GM12878 (cell line): ENCODE data around the gene SEMA4D. TPM values are rescaled to one million over a fixed set of nuclear protein-coding genes. Genes with fewer than 3 reads are reported as not detected.

Experiments used
- ATF7 ChIP-seq: fragments of 450-650 bp; IDR thresholded peaks from 2 replicates; pipeline ENCODE4 v1.6.1; 2016; ENCODE audit warnings: low read depth, mild to moderate bottlenecking
- BMI1 ChIP-seq: fragments of 450-650 bp; IDR thresholded peaks from 2 replicates; pipeline ENCODE4 v1.6.1; 2016; ENCODE audit warnings: mild to moderate bottlenecking, moderate library complexity, borderline replicate concordance
- BRCA1 ChIP-seq: IDR thresholded peaks from 2 replicates; pipeline ENCODE4 v1.6.1; 2011; ENCODE audit warnings: low read depth, low read length, improper control_type of control experiment
- CEBPZ ChIP-seq: fragments of 150-350 bp; IDR thresholded peaks from 2 replicates; pipeline ENCODE4 v1.6.1; 2016; ENCODE audit warnings: low read depth, low read length
- CHD2 ChIP-seq: IDR thresholded peaks from 2 replicates; pipeline ENCODE4 v1.6.1; 2011; ENCODE audit warnings: low read depth, low read length, improper control_type of control experiment, borderline replicate concordance
- CREB1 ChIP-seq: IDR thresholded peaks from 2 replicates; pipeline ENCODE4 v1.6.1; 2012; ENCODE audit warnings: low read depth, mild to moderate bottlenecking, inconsistent platforms
- EED ChIP-seq: sonication (generic); IDR thresholded peaks from 2 replicates; pipeline ENCODE4 v1.6.1; 2016; ENCODE audit warnings: antibody characterized with exemption, low read depth
- HDAC2 ChIP-seq: fragments of 200-600 bp; sonication (generic); IDR thresholded peaks from 2 replicates; pipeline ENCODE4 v1.6.1; 2017
- HDAC6 ChIP-seq: fragments of 200-600 bp; sonication (generic); IDR thresholded peaks from one replicate; pipeline ENCODE4 v1.8.0; 2017; ENCODE audit warnings: antibody characterized with exemption; ENCODE audit not compliant: unreplicated experiment
- IKZF2 ChIP-seq, 2 experiments: fragments of 450-650 bp; IDR thresholded peaks; 2 replicates each; pipeline ENCODE4 v1.6.1; 2017; ENCODE audit warnings: mild to moderate bottlenecking in 2 of 2, moderate library complexity in 2 of 2
- MAX ChIP-seq: IDR thresholded peaks from 2 replicates; pipeline ENCODE4 v1.6.1; 2012; ENCODE audit warnings: low read depth, low read length, improper control_type of control experiment
- MTA2 ChIP-seq: fragments of 450-650 bp; IDR thresholded peaks from 2 replicates; pipeline ENCODE4 v1.6.1; 2016; ENCODE audit warnings: low read depth, mild to moderate bottlenecking, moderate library complexity
- NFYA ChIP-seq: IDR thresholded peaks from 2 replicates; pipeline ENCODE4 v1.6.1; 2011; ENCODE audit warnings: low read depth, mild to moderate bottlenecking, low read length, improper control_type of control experiment, borderline replicate concordance
- NFYB ChIP-seq: IDR thresholded peaks from 2 replicates; pipeline ENCODE4 v1.6.1; 2011; ENCODE audit warnings: low read depth, mild to moderate bottlenecking, low read length, improper control_type of control experiment, moderate library complexity; ENCODE audit not compliant: insufficient read depth
- RCOR1 ChIP-seq: conservative IDR thresholded peaks from 2 replicates; pipeline ENCODE4 v1.6.1; 2012; ENCODE audit warnings: low read depth, low read length, improper control_type of control experiment
- SRF ChIP-seq, 2 experiments: IDR thresholded peaks; 2 replicates each; pipeline ENCODE4 v1.6.1; 2011; ENCODE audit warnings: low read depth in 2 of 2, low read length in 2 of 2, mild to moderate bottlenecking in 1 of 2, moderate library complexity in 1 of 2
- SUPT20H ChIP-seq: IDR thresholded peaks from 2 replicates; pipeline ENCODE4 v1.6.1; 2011; ENCODE audit warnings: low read depth, mild to moderate bottlenecking, low read length, moderate library complexity, borderline replicate concordance; ENCODE audit not compliant: control insufficient read depth
- SUZ12 ChIP-seq: fragments of 200-600 bp; sonication (generic); IDR thresholded peaks from one replicate; pipeline ENCODE4 v1.6.1; 2018; ENCODE audit warnings: antibody characterized with exemption, mild to moderate bottlenecking; ENCODE audit not compliant: unreplicated experiment
- WRNIP1 ChIP-seq: IDR thresholded peaks from 2 replicates; pipeline ENCODE4 v1.6.1; 2011; ENCODE audit warnings: low read depth, low read length, improper control_type of control experiment, borderline replicate concordance
- ZBTB33 ChIP-seq: fragments of 450-650 bp; IDR thresholded peaks from 2 replicates; pipeline ENCODE4 v1.6.1; 2017; ENCODE audit warnings: mild to moderate bottlenecking
- ZBTB4 ChIP-seq: fragments of 450-650 bp; formaldehyde crosslinking; IDR thresholded peaks from 2 replicates; pipeline ENCODE4 v1.4.0; 2022; ENCODE audit warnings: mild to moderate bottlenecking, moderate library complexity
- ZNF274 ChIP-seq: IDR thresholded peaks from one replicate; pipeline ENCODE4 v1.8.0; 2011; ENCODE audit not compliant: insufficient read length, insufficient read depth
- ZNF384 ChIP-seq: IDR thresholded peaks from 2 replicates; pipeline ENCODE4 v1.6.1; 2012; ENCODE audit warnings: low read depth, mild to moderate bottlenecking, low read length, improper control_type of control experiment, borderline replicate concordance
- polyA plus RNA-seq, 11 experiments: library from polyadenylated mRNA; depleted of rRNA in 4 of 11; unstranded in 6 of 11; stranded (reverse) in 5 of 11; fragments of >200 nt; fragmentation: Nextera tagmentation in 4 of 11; fragmentation: Illumina TruSeq in 1 of 11; extraction: Ambion mirVana in 4 of 11; extraction: Trizol in 1 of 11; gene quantifications; 1 replicate in 1 of 11; 2 replicates in 10 of 11; pipeline versions ENCODE4 v1.2.1 to v1.2.3, GENCODE V29; 2011 to 2016; ENCODE audit warnings: inconsistent platforms in 2 of 11, missing spikeins in 2 of 11, low read depth in 1 of 11
- total RNA-seq, 4 experiments: library from RNA; depleted of rRNA in 3 of 4; stranded (reverse); fragments of >200 nt in 3 of 4; fragmentation: Illumina TruSeq in 1 of 4; extraction: Trizol in 1 of 4; gene quantifications; 2 replicates each; pipeline versions ENCODE4 v1.2.1 to v1.2.3, GENCODE V29; 2013 to 2021

Gene SEMA4D
- total and polyA plus RNA-seq, 10 of the 15 experiments (the other 5 are each of a cell fraction or from before 2014, with no cell fraction given) = 15.1 to 136 (median 39.6) TPM

- TF ChIP-seq HDAC6 (no peak), WRNIP1 (no peak), BRCA1 (no peak), SUPT20H (no peak), MTA2 (no peak), HDAC2 (no peak), CEBPZ (no peak), NFYA (no peak), SUZ12 (no peak), BMI1 (no peak), ZNF384 (no peak), RCOR1 (no peak), EED (no peak), IKZF2 (IDR thresholded peaks at IDR 0.05) (0 out of 4 replicates have a peak, but pooled peaks of 1 of the 2 experiments have one; percentile 21), CHD2 (no peak), SRF (IDR thresholded peaks at IDR 0.05; ENCODE audit: low read depth in 2 of 2, low read length in 2 of 2) (no peak), CREB1 (no peak), ZNF274 (no peak), MAX (no peak), ZBTB33 (no peak), ATF7 (no peak), ZBTB4 (CRISPR knock-in tag) (no peak), NFYB (no peak)
Observed at GRCh38 chr9:89498852-89499480, 1.1 kb upstream of the SEMA4D start (continued).
